ENCODE measurements around the gene SEC14L6. TPM values are rescaled to one million over a fixed set of nuclear protein-coding genes. Genes with fewer than 3 reads are reported as not detected.
"Not testable (repeated sequence)": the region's sequence is repeated elsewhere in the genome, so short reads cannot be mapped to it uniquely, and the experiment has no call there.

SEC14L6 gene
- total RNA-seq, 1 donor from 2014 or later: 0.12 TPM

DNA sequence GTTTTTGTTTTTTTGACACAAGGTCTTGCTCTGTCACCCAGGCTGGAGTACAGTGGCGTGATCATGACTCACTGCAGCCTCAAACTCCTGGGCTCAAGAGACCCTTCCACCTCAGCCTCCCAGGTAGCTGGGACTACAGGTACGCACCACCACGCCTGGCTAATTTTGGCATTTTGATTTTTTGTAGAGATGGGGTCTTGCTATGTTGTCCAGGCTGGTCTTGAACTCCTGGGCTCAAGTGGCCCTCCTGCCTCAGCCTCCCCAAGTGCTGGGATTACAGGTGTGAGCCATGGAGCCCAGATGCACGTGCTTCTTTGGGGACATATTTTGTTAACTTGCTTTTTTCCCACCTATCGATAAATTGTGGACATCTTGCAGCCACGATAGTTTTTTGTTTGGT, 20.7 kb upstream of the SEC14L6 start:
- DNase-seq (ENCODE audit: extremely low read depth, low read depth, low spot score): not testable (repeated sequence)

- DNase-seq (ENCODE audit: extremely low read depth, low read depth, low spot score): no peak
Measured at GRCh38 chr22:30566125-30566524, 19.6 kb upstream of the SEC14L6 start.

- DNase-seq (ENCODE audit: extremely low read depth, low read depth, low spot score): no peak
Measured at GRCh38 chr22:30565341-30565740, 18.8 kb upstream of the SEC14L6 start.

- DNase-seq (ENCODE audit: extremely low read depth, low read depth, low spot score): no peak
Measured at GRCh38 chr22:30564761-30565119, 18.2 kb upstream of the SEC14L6 start.

DNA sequence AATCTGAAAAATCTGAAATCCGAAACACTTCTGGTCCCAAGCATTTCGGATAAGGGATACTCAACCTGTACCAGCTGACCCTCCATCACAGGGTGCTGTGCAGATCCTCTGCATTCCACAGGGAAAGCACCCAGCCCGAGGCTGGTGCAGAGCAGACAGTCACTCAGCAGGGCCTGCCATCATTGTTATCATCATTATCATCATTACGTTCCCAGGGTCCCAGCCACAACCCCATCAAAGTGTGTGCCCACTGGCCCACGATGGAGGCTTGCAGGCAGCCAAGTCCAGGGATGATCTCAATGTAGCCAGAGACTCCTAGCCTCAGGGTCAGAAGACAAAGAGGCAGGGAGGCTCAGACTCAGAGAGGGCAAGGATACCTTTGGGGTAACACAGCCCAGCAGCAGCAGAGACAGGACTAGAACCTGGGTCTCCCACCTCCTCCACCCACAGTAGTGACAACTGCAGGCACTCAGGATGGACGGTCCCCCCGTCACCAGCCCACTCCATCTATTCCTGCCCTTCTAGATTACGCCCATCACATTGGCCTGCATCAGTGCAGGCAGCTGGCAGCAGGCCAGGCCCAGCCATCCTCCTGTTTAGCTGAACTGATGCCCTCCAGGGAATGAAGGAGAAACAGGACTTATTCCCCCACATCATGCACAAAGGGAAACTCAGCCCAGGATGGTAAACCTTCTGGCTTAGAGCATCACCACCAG, 17.7 kb upstream of the SEC14L6 start:
- no peak for DNase-seq (ENCODE audit: extremely low read depth, low read depth, low spot score)

- DNase-seq (ENCODE audit: extremely low read depth, low read depth, low spot score): no peak
Measured at GRCh38 chr22:30562366-30562765, 15.8 kb upstream of the SEC14L6 start.

- no peak for DNase-seq (ENCODE audit: extremely low read depth, low read depth, low spot score)
Measured at GRCh38 chr22:30561402-30562189, 15.1 kb upstream of the SEC14L6 start.

- DNase-seq (ENCODE audit: extremely low read depth, low read depth, low spot score): not testable (repeated sequence)
Measured at GRCh38 chr22:30560643-30561202, 14.2 kb upstream of the SEC14L6 start.

- no peak for DNase-seq (ENCODE audit: extremely low read depth, low read depth, low spot score)
Measured at GRCh38 chr22:30559889-30560288, 13.3 kb upstream of the SEC14L6 start.

- no peak for DNase-seq (ENCODE audit: extremely low read depth, low read depth, low spot score)
Measured at GRCh38 chr22:30557243-30557642, 10.7 kb upstream of the SEC14L6 start.

GRCh38 chr22:30556388-30556787, 9.8 kb upstream of the SEC14L6 start:
- DNase-seq (ENCODE audit: extremely low read depth, low read depth, low spot score): no peak

- DNase-seq (ENCODE audit: extremely low read depth, low read depth, low spot score): no peak
Measured at GRCh38 chr22:30555282-30556210, 9.0 kb upstream of the SEC14L6 start.

GRCh38 chr22:30553971-30554370, 7.4 kb upstream of the SEC14L6 start:
- DNase-seq (ENCODE audit: extremely low read depth, low read depth, low spot score): no peak

DNA sequence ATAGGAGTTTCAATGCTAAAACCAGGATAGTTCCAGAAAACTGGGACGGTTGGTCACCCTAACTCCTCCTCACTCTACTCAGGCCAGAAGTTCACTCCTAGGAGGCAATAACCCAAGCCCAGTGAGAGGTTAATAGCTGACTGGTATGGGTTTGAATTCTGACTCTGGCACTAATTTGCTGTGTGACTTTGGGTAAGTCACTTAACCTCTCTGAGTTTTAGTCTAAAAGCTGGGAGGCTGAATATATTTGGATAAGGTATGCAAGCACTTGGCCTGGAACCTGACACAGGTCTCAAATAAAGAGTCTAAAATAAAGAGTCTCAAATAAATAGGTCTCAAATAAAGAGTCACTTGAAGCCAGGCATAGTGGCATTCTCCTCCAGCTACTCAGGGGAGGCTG, 6.2 kb upstream of the SEC14L6 start:
- no peak for DNase-seq (ENCODE audit: extremely low read depth, low read depth, low spot score)

DNA sequence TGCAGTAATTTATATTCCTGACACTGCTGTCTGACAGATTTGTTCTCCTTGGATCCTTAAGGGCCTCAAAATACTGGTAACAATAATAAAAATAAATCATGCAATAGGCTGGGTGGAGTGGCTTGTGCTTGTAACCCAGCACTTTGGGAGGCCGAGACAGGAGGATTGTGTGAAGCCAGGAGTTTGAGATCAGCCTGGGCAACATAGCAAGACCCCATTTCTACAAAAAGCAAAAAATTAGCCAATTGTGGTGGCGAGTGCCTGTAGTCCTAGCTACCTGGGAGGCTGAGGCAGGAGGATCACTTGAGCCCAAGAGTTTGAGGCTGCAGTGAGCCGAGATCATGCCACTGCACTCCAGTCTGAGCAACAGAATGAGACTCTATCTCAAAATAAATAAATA, 5.3 kb upstream of the SEC14L6 start:
- not testable (repeated sequence) for DNase-seq (ENCODE audit: extremely low read depth, low read depth, low spot score)

- DNase-seq (ENCODE audit: extremely low read depth, low read depth, low spot score): no peak
Measured at GRCh38 chr22:30547188-30547587, 647 bp upstream of the SEC14L6 start.

- DNase-seq (ENCODE audit: extremely low read depth, low read depth, low spot score): no peak
Measured at GRCh38 chr22:30542811-30543188, 3.7 kb downstream of the SEC14L6 start.

GRCh38 chr22:30541961-30542810, 4.4 kb downstream of the SEC14L6 start:
- no peak for DNase-seq (ENCODE audit: extremely low read depth, low read depth, low spot score)

DNA sequence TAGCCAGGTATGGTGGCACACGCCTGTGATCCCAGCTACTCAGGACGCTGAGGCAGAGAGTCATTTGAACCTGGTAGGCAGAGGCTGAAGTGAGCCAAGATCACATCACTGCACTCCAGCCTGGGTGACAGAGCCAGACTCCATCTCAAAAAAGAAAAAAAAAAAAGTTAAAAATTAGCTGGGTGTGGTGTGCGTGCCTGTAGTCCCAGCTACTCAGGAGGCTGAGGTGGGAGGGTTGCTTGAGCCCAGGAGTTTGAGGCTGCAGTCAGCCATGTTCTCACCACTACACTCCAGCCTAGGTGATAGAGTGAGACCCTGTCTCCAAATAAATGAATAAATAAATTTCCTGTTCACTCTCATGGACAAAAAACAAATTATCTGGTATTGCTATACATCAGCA, 5.0 kb downstream of the SEC14L6 start:
- not testable (repeated sequence) for DNase-seq (ENCODE audit: extremely low read depth, low read depth, low spot score)

DNA sequence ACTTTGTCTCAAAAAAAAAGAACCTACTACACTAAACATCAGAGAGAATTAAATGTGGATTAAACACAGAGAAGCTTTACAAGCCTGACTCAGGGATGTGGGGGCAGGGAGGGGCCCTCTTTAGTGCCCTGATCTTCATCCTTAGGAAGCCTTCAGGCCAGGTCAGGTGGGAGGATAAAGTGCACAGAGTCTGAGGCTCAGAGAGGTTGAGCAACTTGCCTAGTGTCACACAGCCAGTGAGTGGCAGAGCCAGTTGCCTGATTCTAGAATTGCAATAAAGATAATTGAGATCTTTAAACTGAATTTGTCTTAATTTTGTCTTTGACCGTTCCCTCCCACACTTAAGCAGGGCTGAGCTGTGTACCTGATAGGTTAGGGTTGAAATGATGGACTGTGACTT, 7.2 kb downstream of the SEC14L6 start:
- DNase-seq (ENCODE audit: extremely low read depth, low read depth, low spot score): no peak
